ENCODE results near the gene CNP. TPM values are rescaled to one million over a fixed set of nuclear protein-coding genes. Genes with fewer than 3 reads are reported as not detected.

The CNP gene
- polyA plus RNA-seq, 4 donors = 13.2 to 38.9 (median 28.4) TPM

- Histone ChIP-seq H3K4me1 (ENCODE audit: control insufficient read depth in 3 of 3, insufficient read depth in 2 of 3, low read depth in 1 of 3, low read length in 2 of 3) (peaks cover 0 to 2% (median 0%) of the 10 kb centered on the region in 3 donors), H3K36me3 (ENCODE audit: control insufficient read depth in 3 of 3, insufficient read depth in 2 of 3, low read depth in 1 of 3, low read length in 3 of 3) (peaks cover 0 to 6% (median 0%) of the 10 kb centered on the region in 3 donors), H3K9me3 (ENCODE audit: control insufficient read depth in 2 of 2, insufficient read depth in 1 of 2, low read depth in 1 of 2, low read length in 1 of 2) (no peaks in the 10 kb centered on the region), H3K27me3 (ENCODE audit: control insufficient read depth in 3 of 3, insufficient read depth in 3 of 3, low read length in 3 of 3) (no peaks in the 10 kb centered on the region), H3K4me3 (ENCODE audit: low read depth in 1 of 3, low read length in 3 of 3) (no peak overlapping the region), H3K27ac (ENCODE audit: low read depth in 1 of 3, low read length in 2 of 3) (no peak overlapping the region)
- 81 to 90% (median 84%) methylated on average over 19 of the region's 19 CpGs for WGBS, 3 donors
- no peak for FAIRE-seq
- no peak for DNase-seq
Observed at GRCh38 chr17:41937970-41938954, 28.3 kb upstream of the CNP start.

GRCh38 chr17:41939044-41939692 is 27.4 kb upstream of the CNP start:
- FAIRE-seq = no peak
- Histone ChIP-seq H3K4me3 (ENCODE audit: low read depth in 1 of 3, low read length in 3 of 3) (no peak overlapping the region), H3K9me3 (ENCODE audit: control insufficient read depth in 2 of 2, insufficient read depth in 1 of 2, low read depth in 1 of 2, low read length in 1 of 2) (no peaks in the 10 kb centered on the region), H3K27me3 (ENCODE audit: control insufficient read depth in 3 of 3, insufficient read depth in 3 of 3, low read length in 3 of 3) (no peaks in the 10 kb centered on the region), H3K4me1 (ENCODE audit: control insufficient read depth in 3 of 3, insufficient read depth in 2 of 3, low read depth in 1 of 3, low read length in 2 of 3) (peaks cover 0 to 2% (median 0%) of the 10 kb centered on the region in 3 donors), H3K36me3 (ENCODE audit: control insufficient read depth in 3 of 3, insufficient read depth in 2 of 3, low read depth in 1 of 3, low read length in 3 of 3) (peaks cover 0 to 6% (median 0%) of the 10 kb centered on the region in 3 donors), H3K27ac (ENCODE audit: low read depth in 1 of 3, low read length in 2 of 3) (no peak overlapping the region)
- no peak for DNase-seq
- 86 to 90% (median 88%) methylated on average over 4 of the region's 4 CpGs for WGBS, 3 donors

- no peak overlapping the region for H3K4me3 ChIP-seq (ENCODE audit: low read depth in 1 of 3, low read length in 3 of 3)
- DNase-seq (no peak), FAIRE-seq (no peak)
- no peaks in the 10 kb centered on the region for H3K27me3 ChIP-seq (ENCODE audit: control insufficient read depth in 3 of 3, insufficient read depth in 3 of 3, low read length in 3 of 3)
- WGBS, 3 donors = 76 to 89% (median 85%) methylated on average over 4 to 6 of the region's 6 CpGs
- no peak overlapping the region for H3K27ac ChIP-seq (ENCODE audit: low read depth in 1 of 3, low read length in 2 of 3)
- H3K4me1 ChIP-seq (ENCODE audit: control insufficient read depth in 3 of 3, insufficient read depth in 2 of 3, low read depth in 1 of 3, low read length in 2 of 3) = peaks cover 0 to 8% (median 0%) of the 10 kb centered on the region in 3 donors
- no peaks in the 10 kb centered on the region for H3K9me3 ChIP-seq (ENCODE audit: control insufficient read depth in 2 of 2, insufficient read depth in 1 of 2, low read depth in 1 of 2, low read length in 1 of 2)
- peaks cover 0 to 6% (median 0%) of the 10 kb centered on the region in 3 donors for H3K36me3 ChIP-seq (ENCODE audit: control insufficient read depth in 3 of 3, insufficient read depth in 2 of 3, low read depth in 1 of 3, low read length in 3 of 3)
Observed at GRCh38 chr17:41939693-41940090, 26.9 kb upstream of the CNP start.

GRCh38 chr17:41941168-41941567 is 25.4 kb upstream of the CNP start:
- WGBS, 3 donors = 83 to 95% (median 90%) methylated on average over 5 of the region's 5 CpGs
- H3K27me3 ChIP-seq (ENCODE audit: control insufficient read depth in 3 of 3, insufficient read depth in 3 of 3, low read length in 3 of 3) = no peaks in the 10 kb centered on the region
- DNase-seq (no peak), FAIRE-seq (no peak)
- no peak overlapping the region for H3K4me3 ChIP-seq (ENCODE audit: low read depth in 1 of 3, low read length in 3 of 3)
- no peak overlapping the region for H3K27ac ChIP-seq (ENCODE audit: low read depth in 1 of 3, low read length in 2 of 3)
- H3K36me3 ChIP-seq (ENCODE audit: control insufficient read depth in 3 of 3, insufficient read depth in 2 of 3, low read depth in 1 of 3, low read length in 3 of 3) = no peaks in the 10 kb centered on the region
- H3K4me1 ChIP-seq (ENCODE audit: control insufficient read depth in 3 of 3, insufficient read depth in 2 of 3, low read depth in 1 of 3, low read length in 2 of 3) = peaks cover 0 to 12% (median 0%) of the 10 kb centered on the region in 3 donors
- H3K9me3 ChIP-seq (ENCODE audit: control insufficient read depth in 2 of 2, insufficient read depth in 1 of 2, low read depth in 1 of 2, low read length in 1 of 2) = no peaks in the 10 kb centered on the region

GRCh38 chr17:41942626-41943373 is 23.8 kb upstream of the CNP start:
- no peak for FAIRE-seq
- WGBS, 3 donors = 92 to 94% (median 93%) methylated on average over 8 of the region's 8 CpGs

DNA sequence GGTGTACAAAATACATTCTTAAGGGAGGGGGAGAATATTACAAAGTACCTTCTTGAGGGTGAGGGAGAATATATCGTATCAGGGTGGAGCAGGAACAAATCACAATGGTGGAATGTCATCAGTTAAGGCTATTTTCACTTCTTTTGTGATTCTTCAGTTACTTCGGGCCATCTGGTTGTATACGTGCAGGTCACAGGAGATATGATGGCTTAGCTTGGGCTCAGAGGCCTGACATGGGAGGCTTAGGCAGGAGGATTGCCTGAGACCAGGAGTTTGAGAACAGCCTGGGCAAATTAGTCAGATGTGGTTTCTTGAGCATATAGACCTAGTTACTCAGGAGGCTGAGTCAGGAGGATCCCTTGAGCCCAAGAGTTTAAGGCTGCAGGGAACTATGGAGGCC is 23.1 kb upstream of the CNP start:
- H3K4me1 ChIP-seq (ENCODE audit: control insufficient read depth in 3 of 3, insufficient read depth in 2 of 3, low read depth in 1 of 3, low read length in 2 of 3) = peaks cover 0 to 12% (median 0%) of the 10 kb centered on the region in 3 donors
- H3K4me3 ChIP-seq (ENCODE audit: low read depth in 1 of 3, low read length in 3 of 3) = no peak overlapping the region
- 93 to 96% (median 96%) methylated on average over 3 of the region's 3 CpGs for WGBS, 3 donors
- no peaks in the 10 kb centered on the region for H3K9me3 ChIP-seq (ENCODE audit: control insufficient read depth in 2 of 2, insufficient read depth in 1 of 2, low read depth in 1 of 2, low read length in 1 of 2)
- no peaks in the 10 kb centered on the region for H3K27me3 ChIP-seq (ENCODE audit: control insufficient read depth in 3 of 3, insufficient read depth in 3 of 3, low read length in 3 of 3)
- no peaks in the 10 kb centered on the region for H3K36me3 ChIP-seq (ENCODE audit: control insufficient read depth in 3 of 3, insufficient read depth in 2 of 3, low read depth in 1 of 3, low read length in 3 of 3)
- H3K27ac ChIP-seq (ENCODE audit: low read depth in 1 of 3, low read length in 2 of 3) = no peak overlapping the region
- DNase-seq (no peak), FAIRE-seq (no peak)

More at GRCh38 chr17:41942626-41943373, 23.8 kb upstream of the CNP start:
- Histone ChIP-seq H3K36me3 (ENCODE audit: control insufficient read depth in 3 of 3, insufficient read depth in 2 of 3, low read depth in 1 of 3, low read length in 3 of 3) (no peaks in the 10 kb centered on the region), H3K4me1 (ENCODE audit: control insufficient read depth in 3 of 3, insufficient read depth in 2 of 3, low read depth in 1 of 3, low read length in 2 of 3) (peaks cover 0 to 12% (median 0%) of the 10 kb centered on the region in 3 donors), H3K27me3 (ENCODE audit: control insufficient read depth in 3 of 3, insufficient read depth in 3 of 3, low read length in 3 of 3) (no peaks in the 10 kb centered on the region), H3K27ac (ENCODE audit: low read depth in 1 of 3, low read length in 2 of 3) (no peak overlapping the region), H3K4me3 (ENCODE audit: low read depth in 1 of 3, low read length in 3 of 3) (no peak overlapping the region), H3K9me3 (ENCODE audit: control insufficient read depth in 2 of 2, insufficient read depth in 1 of 2, low read depth in 1 of 2, low read length in 1 of 2) (no peaks in the 10 kb centered on the region)
- DNase-seq = no peak

- peak overlapping the region in 1 of 3 donors; percentile 38 for H3K27ac ChIP-seq (ENCODE audit: low read depth in 1 of 3, low read length in 2 of 3)
- peaks cover 0 to 4% (median 0%) of the 10 kb centered on the region in 3 donors for H3K36me3 ChIP-seq (ENCODE audit: control insufficient read depth in 3 of 3, insufficient read depth in 2 of 3, low read depth in 1 of 3, low read length in 3 of 3)
- DNase-seq (no peak), FAIRE-seq (no peak)
- no peak overlapping the region for H3K4me3 ChIP-seq (ENCODE audit: low read depth in 1 of 3, low read length in 3 of 3)
- H3K4me1 ChIP-seq (ENCODE audit: control insufficient read depth in 3 of 3, insufficient read depth in 2 of 3, low read depth in 1 of 3, low read length in 2 of 3) = peaks cover 0 to 12% (median 0%) of the 10 kb centered on the region in 3 donors
- 62 to 71% (median 69%) methylated on average over 3 of the region's 3 CpGs for WGBS, 3 donors
- no peaks in the 10 kb centered on the region for H3K9me3 ChIP-seq (ENCODE audit: control insufficient read depth in 2 of 2, insufficient read depth in 1 of 2, low read depth in 1 of 2, low read length in 1 of 2)
- no peaks in the 10 kb centered on the region for H3K27me3 ChIP-seq (ENCODE audit: control insufficient read depth in 3 of 3, insufficient read depth in 3 of 3, low read length in 3 of 3)
Observed at GRCh38 chr17:41944943-41945342, 21.7 kb upstream of the CNP start.

Measured in small intestine (tissue), 7 donors.